ENCODE data around the gene ISG20. TPM values are rescaled to one million over a fixed set of nuclear protein-coding genes. Genes with fewer than 3 reads are reported as not detected.

ISG20 gene
- total RNA-seq, 1 experiment from 2014 or later = 112 TPM

GRCh38 chr15:88650556-88650955 lies 11.7 kb downstream of the ISG20 start:
- peaks cover 39% of the 10 kb centered on the region for H3K4me1 ChIP-seq (ENCODE audit: low read length)
- H3K9ac ChIP-seq (ENCODE audit: low read length) = no peak overlapping the region
- no peak overlapping the region for H3K4me2 ChIP-seq (ENCODE audit: low read depth, low read length, poor library complexity, severe bottlenecking)
- no peak overlapping the region for H2AFZ ChIP-seq (ENCODE audit: low read length)
- H3K79me2 ChIP-seq (ENCODE audit: low read length) = 0 out of 2 replicates have a peak, but pooled peaks cover 3% of the 10 kb centered on the region
- H3K36me3 ChIP-seq (ENCODE audit: insufficient read depth, low read length) = peaks cover 5% of the 10 kb centered on the region; the same call in 1 of the 2 replicates
- H3K9me2 ChIP-seq (replicated peaks; ENCODE audit: insufficient read depth, low read length) = no peaks in the 10 kb centered on the region
- H3K9me3 ChIP-seq (ENCODE audit: low read length) = no peaks in the 10 kb centered on the region
- H3K4me3 ChIP-seq (ENCODE audit: low read length) = no peak overlapping the region
- no peaks in the 10 kb centered on the region for H3K27me3 ChIP-seq (ENCODE audit: low read length)
- H4K20me1 ChIP-seq (ENCODE audit: insufficient read depth, low read depth, low read length) = no peaks in the 10 kb centered on the region
- H3K27ac ChIP-seq (ENCODE audit: low read length) = no peak overlapping the region
- no peak for DNase-seq

- Histone ChIP-seq H3K9me2 (replicated peaks; ENCODE audit: insufficient read depth, low read length) (no peaks in the 10 kb centered on the region), H3K4me1 (ENCODE audit: low read length) (peaks cover 32% of the 10 kb centered on the region), H3K9me3 (ENCODE audit: low read length) (no peaks in the 10 kb centered on the region), H3K4me2 (ENCODE audit: low read depth, low read length, poor library complexity, severe bottlenecking) (no peak overlapping the region), H3K27me3 (ENCODE audit: low read length) (no peaks in the 10 kb centered on the region), H3K27ac (ENCODE audit: low read length) (no peak overlapping the region), H4K20me1 (ENCODE audit: insufficient read depth, low read depth, low read length) (no peaks in the 10 kb centered on the region), H3K79me2 (ENCODE audit: low read length) (no peaks in the 10 kb centered on the region), H2AFZ (ENCODE audit: low read length) (no peak overlapping the region), H3K9ac (ENCODE audit: low read length) (no peak overlapping the region), H3K36me3 (ENCODE audit: insufficient read depth, low read length) (peaks cover 5% of the 10 kb centered on the region; the same call in 1 of the 2 replicates), H3K4me3 (ENCODE audit: low read length) (no peak overlapping the region)
- no peak for DNase-seq
These were observed 12.4 kb downstream of the ISG20 start for GRCh38 chr15:88651136-88651732.

GRCh38 chr15:88651971-88652370 lies 13.2 kb downstream of the ISG20 start:
- H3K27ac ChIP-seq (ENCODE audit: low read length) = no peak overlapping the region
- no peak overlapping the region for H3K9ac ChIP-seq (ENCODE audit: low read length)
- H3K4me1 ChIP-seq (ENCODE audit: low read length) = peaks cover 30% of the 10 kb centered on the region
- H3K9me3 ChIP-seq (ENCODE audit: low read length) = no peaks in the 10 kb centered on the region
- DNase-seq = no peak
- no peaks in the 10 kb centered on the region for H3K9me2 ChIP-seq (replicated peaks; ENCODE audit: insufficient read depth, low read length)
- no peaks in the 10 kb centered on the region for H4K20me1 ChIP-seq (ENCODE audit: insufficient read depth, low read depth, low read length)
- no peaks in the 10 kb centered on the region for H3K27me3 ChIP-seq (ENCODE audit: low read length)
- H3K4me2 ChIP-seq (ENCODE audit: low read depth, low read length, poor library complexity, severe bottlenecking) = no peak overlapping the region
- H2AFZ ChIP-seq (ENCODE audit: low read length) = no peak overlapping the region
- H3K4me3 ChIP-seq (ENCODE audit: low read length) = no peak overlapping the region
- no peaks in the 10 kb centered on the region for H3K79me2 ChIP-seq (ENCODE audit: low read length)
- H3K36me3 ChIP-seq (ENCODE audit: insufficient read depth, low read length) = peaks cover 5% of the 10 kb centered on the region; the same call in 1 of the 2 replicates

- H3K27ac ChIP-seq (ENCODE audit: low read length) = no peak overlapping the region
- no peaks in the 10 kb centered on the region for H4K20me1 ChIP-seq (ENCODE audit: insufficient read depth, low read depth, low read length)
- H3K79me2 ChIP-seq (ENCODE audit: low read length) = no peaks in the 10 kb centered on the region
- H3K4me1 ChIP-seq (ENCODE audit: low read length) = peaks cover 30% of the 10 kb centered on the region
- no peak overlapping the region for H2AFZ ChIP-seq (ENCODE audit: low read length)
- peaks cover 5% of the 10 kb centered on the region; the same call in 1 of the 2 replicates for H3K36me3 ChIP-seq (ENCODE audit: insufficient read depth, low read length)
- H3K4me2 ChIP-seq (ENCODE audit: low read depth, low read length, poor library complexity, severe bottlenecking) = no peak overlapping the region
- DNase-seq = no peak
- H3K9ac ChIP-seq (ENCODE audit: low read length) = no peak overlapping the region
- H3K27me3 ChIP-seq (ENCODE audit: low read length) = no peaks in the 10 kb centered on the region
- no peaks in the 10 kb centered on the region for H3K9me2 ChIP-seq (replicated peaks; ENCODE audit: insufficient read depth, low read length)
- H3K9me3 ChIP-seq (ENCODE audit: low read length) = no peaks in the 10 kb centered on the region
- no peak overlapping the region for H3K4me3 ChIP-seq (ENCODE audit: low read length)
These were observed 13.8 kb downstream of the ISG20 start for GRCh38 chr15:88652456-88653199.

- Histone ChIP-seq H3K4me1 (ENCODE audit: low read length) (peaks cover 24% of the 10 kb centered on the region), H4K20me1 (ENCODE audit: insufficient read depth, low read depth, low read length) (no peaks in the 10 kb centered on the region), H3K79me2 (ENCODE audit: low read length) (no peaks in the 10 kb centered on the region), H2AFZ (ENCODE audit: low read length) (no peak overlapping the region), H3K36me3 (ENCODE audit: insufficient read depth, low read length) (peaks cover 5% of the 10 kb centered on the region; the same call in 1 of the 2 replicates), H3K9me2 (replicated peaks; ENCODE audit: insufficient read depth, low read length) (no peaks in the 10 kb centered on the region), H3K27ac (ENCODE audit: low read length) (no peak overlapping the region), H3K4me3 (ENCODE audit: low read length) (no peak overlapping the region), H3K4me2 (ENCODE audit: low read depth, low read length, poor library complexity, severe bottlenecking) (no peak overlapping the region), H3K27me3 (ENCODE audit: low read length) (no peaks in the 10 kb centered on the region), H3K9ac (ENCODE audit: low read length) (no peak overlapping the region), H3K9me3 (ENCODE audit: low read length) (no peaks in the 10 kb centered on the region)
- DNase-seq = no peak
These were observed 14.6 kb downstream of the ISG20 start for GRCh38 chr15:88653200-88654064.

- H3K9me3 ChIP-seq (ENCODE audit: low read length) = no peaks in the 10 kb centered on the region
These were observed 15.8 kb downstream of the ISG20 start for GRCh38 chr15:88654430-88655102.

GRCh38 chr15:88655103-88655553 lies 16.3 kb downstream of the ISG20 start:
- H4K20me1 ChIP-seq (ENCODE audit: insufficient read depth, low read depth, low read length) = no peaks in the 10 kb centered on the region
- no peaks in the 10 kb centered on the region for H3K9me2 ChIP-seq (replicated peaks; ENCODE audit: insufficient read depth, low read length)
- H3K4me3 ChIP-seq (ENCODE audit: low read length) = no peak overlapping the region
- no peak for DNase-seq
- H3K4me2 ChIP-seq (ENCODE audit: low read depth, low read length, poor library complexity, severe bottlenecking) = no peak overlapping the region
- peaks cover 5% of the 10 kb centered on the region; the same call in 1 of the 2 replicates for H3K36me3 ChIP-seq (ENCODE audit: insufficient read depth, low read length)
- H2AFZ ChIP-seq (ENCODE audit: low read length) = no peak overlapping the region
- H3K9me3 ChIP-seq (ENCODE audit: low read length) = no peaks in the 10 kb centered on the region
- H3K4me1 ChIP-seq (ENCODE audit: low read length) = peaks cover 14% of the 10 kb centered on the region
- H3K79me2 ChIP-seq (ENCODE audit: low read length) = no peaks in the 10 kb centered on the region
- H3K27ac ChIP-seq (ENCODE audit: low read length) = no peak overlapping the region
- no peak overlapping the region for H3K9ac ChIP-seq (ENCODE audit: low read length)
- no peaks in the 10 kb centered on the region for H3K27me3 ChIP-seq (ENCODE audit: low read length)

More at GRCh38 chr15:88654430-88655102, 15.8 kb downstream of the ISG20 start:
- H3K4me2 ChIP-seq (ENCODE audit: low read depth, low read length, poor library complexity, severe bottlenecking) = no peak overlapping the region
- H4K20me1 ChIP-seq (ENCODE audit: insufficient read depth, low read depth, low read length) = no peaks in the 10 kb centered on the region
- no peaks in the 10 kb centered on the region for H3K27me3 ChIP-seq (ENCODE audit: low read length)
- H3K4me1 ChIP-seq (ENCODE audit: low read length) = peaks cover 14% of the 10 kb centered on the region
- DNase-seq = no peak
- H3K79me2 ChIP-seq (ENCODE audit: low read length) = no peaks in the 10 kb centered on the region
- no peak overlapping the region for H3K4me3 ChIP-seq (ENCODE audit: low read length)
- no peaks in the 10 kb centered on the region for H3K9me2 ChIP-seq (replicated peaks; ENCODE audit: insufficient read depth, low read length)
- no peak overlapping the region for H2AFZ ChIP-seq (ENCODE audit: low read length)
- no peak overlapping the region for H3K9ac ChIP-seq (ENCODE audit: low read length)
- no peak overlapping the region for H3K27ac ChIP-seq (ENCODE audit: low read length)
- H3K36me3 ChIP-seq (ENCODE audit: insufficient read depth, low read length) = peaks cover 5% of the 10 kb centered on the region; the same call in 1 of the 2 replicates

Measured in Karpas-422 (cell line).